Activated CD4-positive, alpha-beta memory T cell treated with anti-CD3 and anti-CD28 coated beads, Interleukin-2, amount 10 ng/mL, durations not matched to agents 7 days and 5 days (primary cell): ENCODE results near the gene NACA2. TPM values are rescaled to one million over a fixed set of nuclear protein-coding genes. Genes with fewer than 3 reads are reported as not detected.
A peak's percentile ranks its signal among the peaks of the same experiment; 100 is the strongest.
"Not testable (repeated sequence)": the region's sequence is repeated elsewhere in the genome, so short reads cannot be mapped to it uniquely, and the experiment has no call there.

ENCODE experiments used
- CTCF ChIA-PET: fragments of 350-600 bp; sonication (Branson Sonifier 250); formaldehyde crosslinking; loops from one replicate; lab custom pipeline; 2021; ENCODE audit warnings: antibody characterized with exemption, inconsistent platforms; lab: Charles Lee
- POLR2A ChIA-PET: fragments of 350-600 bp; sonication (Branson Sonifier 250); formaldehyde crosslinking; loops from one replicate; lab custom pipeline; 2021; ENCODE audit warnings: antibody characterized with exemption; lab: Charles Lee
- DNase-seq: peaks from one replicate; pipeline ENCODE4 v3.0.0-alpha.2; 2020
- H3K27ac Mint-ChIP-seq: one replicate; pipeline ENCODE4 v1.8.0; 2021; ENCODE audit warnings: mild to moderate bottlenecking, mixed read lengths
- H3K27me3 Mint-ChIP-seq: one replicate; pipeline ENCODE4 v1.8.0; 2021; ENCODE audit warnings: mixed read lengths
- H3K36me3 Mint-ChIP-seq: one replicate; pipeline ENCODE4 v1.8.0; 2021; ENCODE audit warnings: low read depth, mixed read lengths
- H3K4me1 Mint-ChIP-seq: one replicate; pipeline ENCODE4 v1.8.0; 2021; ENCODE audit warnings: mixed read lengths
- H3K4me3 Mint-ChIP-seq: one replicate; pipeline ENCODE4 v1.8.0; 2021; ENCODE audit warnings: mild to moderate bottlenecking, mixed read lengths
- H3K9me3 Mint-ChIP-seq: one replicate; pipeline ENCODE4 v1.8.0; 2021; ENCODE audit warnings: mixed read lengths
- total RNA-seq, 2 experiments: library from RNA; stranded (reverse); gene quantifications; one replicate each; pipeline ENCODE4 v1.2.3, GENCODE V29; 2021

The NACA2 gene
- total RNA-seq: not detected

GRCh38 chr17:61591018-61591417 lies at the start of gene NACA2:
Gene NACA2, minus strand, starts transcription at chr17:61591219. Its CDS starts 39 bp downstream, at chr17:61591180.
- H3K36me3 Mint-ChIP-seq: no peaks in the 10 kb centered on the region
- H3K4me1 Mint-ChIP-seq: no peaks in the 10 kb centered on the region
- POLR2A ChIA-PET: no interaction called here
- no peak within 1 kb of the TSS for H3K4me3 Mint-ChIP-seq
- H3K9me3 Mint-ChIP-seq: no peaks in the 10 kb centered on the region
- DNase-seq: no peak
- peaks cover 27% of the 10 kb centered on the region for H3K27me3 Mint-ChIP-seq
- CTCF ChIA-PET: no interaction called here
- H3K27ac Mint-ChIP-seq: no peak within 1 kb of the TSS

- CTCF ChIA-PET: interaction anchor here (0.5 to 0.6 kb wide), 2 partner anchors 57 to 201 kb away, joined by 3 to 4 read pairs; no protein-coding TSS in a partner anchor
- no peak overlapping the region for H3K27ac Mint-ChIP-seq
- H3K9me3 Mint-ChIP-seq: no peaks in the 10 kb centered on the region
- H3K27me3 Mint-ChIP-seq: peaks cover 51% of the 10 kb centered on the region
- POLR2A ChIA-PET: no interaction called here
- no peaks in the 10 kb centered on the region for H3K36me3 Mint-ChIP-seq
- no peak overlapping the region for H3K4me3 Mint-ChIP-seq
- no peak for DNase-seq
- H3K4me1 Mint-ChIP-seq: no peaks in the 10 kb centered on the region
Measured at GRCh38 chr17:61639818-61640217, 48.8 kb upstream of the NACA2 start.

GRCh38 chr17:61638087-61638486 lies 47.1 kb upstream of the NACA2 start:
- ChIA-PET POLR2A (interaction anchor here (0.7 kb wide), 1 partner anchor 1239 kb away, joined by 3 read pairs; no protein-coding TSS in a partner anchor), CTCF (interaction anchor here (1.9 to 3.6 kb wide), 2 partner anchors 198 to 471 kb away, joined by 5 to 19 read pairs; no protein-coding TSS in a partner anchor)
- Mint-ChIP-seq H3K4me3 (no peak overlapping the region), H3K4me1 (no peaks in the 10 kb centered on the region), H3K9me3 (no peaks in the 10 kb centered on the region), H3K27ac (no peak overlapping the region), H3K36me3 (no peaks in the 10 kb centered on the region), H3K27me3 (peaks cover 57% of the 10 kb centered on the region)
- DNase-seq: no peak

GRCh38 chr17:61635913-61636432 lies 45.0 kb upstream of the NACA2 start:
- Mint-ChIP-seq H3K4me1 (no peaks in the 10 kb centered on the region), H3K9me3 (no peaks in the 10 kb centered on the region), H3K4me3 (no peak overlapping the region), H3K27me3 (peaks cover 66% of the 10 kb centered on the region), H3K27ac (no peak overlapping the region), H3K36me3 (no peaks in the 10 kb centered on the region)
- POLR2A ChIA-PET: no interaction called here
- CTCF ChIA-PET: interaction anchor here (0.6 to 3.6 kb wide), 10 partner anchors 9 to 491 kb away, joined by 3 to 19 read pairs (median 4); no protein-coding TSS in a partner anchor
- peak; percentile 66 for DNase-seq

GRCh38 chr17:61634942-61635538 lies 44.0 kb upstream of the NACA2 start:
- H3K4me1 Mint-ChIP-seq: no peaks in the 10 kb centered on the region
- no peaks in the 10 kb centered on the region for H3K36me3 Mint-ChIP-seq
- ChIA-PET CTCF (interaction anchor here (0.7 to 3.6 kb wide), 8 partner anchors 12 to 475 kb away, joined by 3 to 19 read pairs (median 6); no protein-coding TSS in a partner anchor), POLR2A (interaction anchor here (1.1 kb wide), 1 partner anchor 431 kb away, joined by 3 read pairs; no protein-coding TSS in a partner anchor)
- no peak overlapping the region for H3K27ac Mint-ChIP-seq
- no peak for DNase-seq
- H3K27me3 Mint-ChIP-seq: peaks cover 68% of the 10 kb centered on the region
- H3K9me3 Mint-ChIP-seq: no peaks in the 10 kb centered on the region
- H3K4me3 Mint-ChIP-seq: no peak overlapping the region

GRCh38 chr17:61634011-61634539 lies 43.1 kb upstream of the NACA2 start:
- no peak overlapping the region for H3K4me3 Mint-ChIP-seq
- H3K36me3 Mint-ChIP-seq: no peaks in the 10 kb centered on the region
- H3K4me1 Mint-ChIP-seq: no peaks in the 10 kb centered on the region
- no peak overlapping the region for H3K27ac Mint-ChIP-seq
- no peak for DNase-seq
- CTCF ChIA-PET: interaction anchor here (0.6 to 3.3 kb wide), 5 partner anchors 200 to 476 kb away, joined by 3 to 13 read pairs (median 4); no protein-coding TSS in a partner anchor
- POLR2A ChIA-PET: no interaction called here
- H3K9me3 Mint-ChIP-seq: no peaks in the 10 kb centered on the region
- H3K27me3 Mint-ChIP-seq: peaks cover 62% of the 10 kb centered on the region

- H3K27me3 Mint-ChIP-seq: peaks cover 53% of the 10 kb centered on the region
- H3K27ac Mint-ChIP-seq: no peak overlapping the region
Measured at GRCh38 chr17:61632826-61633225, 41.8 kb upstream of the NACA2 start.

GRCh38 chr17:61631800-61632199 lies 40.8 kb upstream of the NACA2 start:
- no peak overlapping the region for H3K4me3 Mint-ChIP-seq
- H3K9me3 Mint-ChIP-seq: no peaks in the 10 kb centered on the region
- ChIA-PET POLR2A (no interaction called here), CTCF (no interaction called here)
- peaks cover 50% of the 10 kb centered on the region for H3K27me3 Mint-ChIP-seq
- no peak for DNase-seq
- H3K36me3 Mint-ChIP-seq: no peaks in the 10 kb centered on the region
- no peak overlapping the region for H3K27ac Mint-ChIP-seq
- no peaks in the 10 kb centered on the region for H3K4me1 Mint-ChIP-seq

More at GRCh38 chr17:61632826-61633225, 41.8 kb upstream of the NACA2 start:
- Mint-ChIP-seq H3K9me3 (no peaks in the 10 kb centered on the region), H3K4me3 (no peak overlapping the region), H3K36me3 (no peaks in the 10 kb centered on the region), H3K4me1 (no peaks in the 10 kb centered on the region)
- CTCF ChIA-PET: no interaction called here
- POLR2A ChIA-PET: no interaction called here
- DNase-seq: no peak

GRCh38 chr17:61628158-61628557 lies 37.1 kb upstream of the NACA2 start:
- H3K4me1 Mint-ChIP-seq, H3K36me3 Mint-ChIP-seq, H3K27ac Mint-ChIP-seq, H3K9me3 Mint-ChIP-seq, CTCF ChIA-PET, POLR2A ChIA-PET, H3K4me3 Mint-ChIP-seq, DNase-seq: not testable (repeated sequence)
- peaks cover 41% of the 10 kb centered on the region for H3K27me3 Mint-ChIP-seq

GRCh38 chr17:61627658-61628057 lies 36.6 kb upstream of the NACA2 start:
- Mint-ChIP-seq H3K4me3 (no peak overlapping the region), H3K27me3 (peaks cover 36% of the 10 kb centered on the region), H3K27ac (no peak overlapping the region), H3K9me3 (no peaks in the 10 kb centered on the region), H3K4me1 (no peaks in the 10 kb centered on the region), H3K36me3 (no peaks in the 10 kb centered on the region)
- no peak for DNase-seq
- ChIA-PET POLR2A (no interaction called here), CTCF (no interaction called here)

GRCh38 chr17:61627125-61627524 lies 36.1 kb upstream of the NACA2 start:
- DNase-seq: no peak
- Mint-ChIP-seq H3K4me1 (no peaks in the 10 kb centered on the region), H3K36me3 (no peaks in the 10 kb centered on the region), H3K9me3 (no peaks in the 10 kb centered on the region), H3K27ac (no peak overlapping the region), H3K27me3 (peaks cover 37% of the 10 kb centered on the region), H3K4me3 (no peak overlapping the region)
- CTCF ChIA-PET: no interaction called here
- POLR2A ChIA-PET: no interaction called here

GRCh38 chr17:61625564-61625963 lies 34.5 kb upstream of the NACA2 start:
- POLR2A ChIA-PET: no interaction called here
- peaks cover 3% of the 10 kb centered on the region for H3K9me3 Mint-ChIP-seq
- H3K4me1 Mint-ChIP-seq: no peaks in the 10 kb centered on the region
- no peak for DNase-seq
- no peak overlapping the region for H3K27ac Mint-ChIP-seq
- H3K36me3 Mint-ChIP-seq: no peaks in the 10 kb centered on the region
- no peak overlapping the region for H3K4me3 Mint-ChIP-seq
- CTCF ChIA-PET: no interaction called here
- peaks cover 30% of the 10 kb centered on the region for H3K27me3 Mint-ChIP-seq

- DNase-seq: no peak
- peaks cover 4% of the 10 kb centered on the region for H3K9me3 Mint-ChIP-seq
- no peaks in the 10 kb centered on the region for H3K4me1 Mint-ChIP-seq
- no peaks in the 10 kb centered on the region for H3K36me3 Mint-ChIP-seq
- no peak overlapping the region for H3K27ac Mint-ChIP-seq
- peaks cover 30% of the 10 kb centered on the region for H3K27me3 Mint-ChIP-seq
- CTCF ChIA-PET: no interaction called here
- H3K4me3 Mint-ChIP-seq: no peak overlapping the region
- POLR2A ChIA-PET: no interaction called here
Measured at GRCh38 chr17:61624951-61625350, 33.9 kb upstream of the NACA2 start.
